HCT116 (cell line): ENCODE measurements around the gene BAIAP2. TPM values are rescaled to one million over a fixed set of nuclear protein-coding genes. Genes with fewer than 3 reads are reported as not detected.

Source experiments
- ATAC-seq: fragments of 200-7000 bp; cut with Tn5 transposase; 2 replicates; pipeline ENCODE4 v1.9.1; 2020; ENCODE audit warnings: mild to moderate bottlenecking, moderate library complexity
- BruUV-seq: library from RNA; stranded (reverse); fragments of 400-500 nt; replicated peaks from 2 replicates; lab custom pipeline; 2021; lab: Mats Ljungman, UMichigan
- CTCF ChIA-PET: fragments of 300-600 bp; sonication (Branson Sonifier 250); formaldehyde crosslinking; loops from one replicate; lab custom pipeline; 2021; ENCODE audit warnings: antibody characterized with exemption; lab: Charles Lee
- POLR2A ChIA-PET: fragments of 300-600, 350-600 bp; sonication (Branson Sonifier 250); formaldehyde crosslinking; loops from one replicate; lab custom pipeline; 2021; ENCODE audit warnings: antibody characterized with exemption; lab: Charles Lee
- RAD21 ChIA-PET, 2 experiments: fragments of 300-600 bp; sonication (Branson Sonifier 250); formaldehyde crosslinking; loops; one replicate each; lab custom pipeline; 2023; ENCODE audit warnings: low total read pairs in 2 of 2; ENCODE audit not compliant: uncharacterized antibody in 2 of 2, unreplicated experiment in 2 of 2, low non-redundant PET in 1 of 2; lab: Charles Lee
- DNase-seq: peaks from one replicate; pipeline ENCODE4 v3.0.0-alpha.2; 2010; ENCODE audit warnings: low read depth, low spot score
- H2AFZ ChIP-seq: fragments of 200-600 bp; shearing (Covaris generic), sonication (generic); 2 replicates; pipeline ENCODE4 v1.6.1; 2017; ENCODE audit warnings: low read depth, mixed run types, mixed read lengths, antibody characterized with exemption, low read length; ENCODE audit not compliant: poor library complexity, severe bottlenecking
- H3K27ac ChIP-seq: 2 replicates; pipeline ENCODE4 v1.5.1; 2012; ENCODE audit warnings: low read depth, low read length
- H3K27me3 ChIP-seq: fragments of 200-600 bp; sonication (generic); 2 replicates; pipeline ENCODE4 v1.6.1; 2016; ENCODE audit warnings: mixed run types, low read length, mixed read lengths; ENCODE audit not compliant: insufficient read depth
- H3K36me3 ChIP-seq, 2 experiments: fragments of 200-500 bp in 1 of 2; fragments of 200-600 bp in 1 of 2; sonication (Bioruptor generic) in 1 of 2; sonication (generic) in 1 of 2; 2 replicates each; pipeline versions ENCODE4 v1.5.1 to v1.6.1; 2014 to 2016; ENCODE audit warnings: low read length in 2 of 2, inconsistent platforms in 1 of 2, mixed read lengths in 1 of 2, mixed run types in 1 of 2; ENCODE audit not compliant: insufficient read depth in 2 of 2, control insufficient read depth in 1 of 2
- H3K4me1 ChIP-seq, 2 experiments: fragments of 200-600 bp in 1 of 2; sonication (generic) in 1 of 2; 2 replicates each; pipeline versions ENCODE4 v1.5.1 to v1.6.1; 2012 to 2017; ENCODE audit warnings: low read length in 2 of 2, inconsistent platforms in 1 of 2, mild to moderate bottlenecking in 1 of 2, mixed read lengths in 1 of 2, mixed run types in 1 of 2, moderate library complexity in 1 of 2; ENCODE audit not compliant: insufficient read depth in 2 of 2, control insufficient read depth in 1 of 2
- H3K4me2 ChIP-seq: fragments of 200-600 bp; sonication (generic); 2 replicates; pipeline ENCODE4 v1.6.1; 2017; ENCODE audit warnings: mixed run types, low read length, mixed read lengths
- H3K4me3 ChIP-seq, 2 experiments: fragments of 200-600 bp in 1 of 2; sonication (generic) in 1 of 2; replicated peaks in 1 of 2; 2 replicates each; pipeline ENCODE4 v1.5.1; 2011 to 2016; ENCODE audit warnings: low read length in 2 of 2, control low read depth in 1 of 2, low read depth in 1 of 2, mild to moderate bottlenecking in 1 of 2, mixed read lengths in 1 of 2, mixed run types in 1 of 2
- H3K79me2 ChIP-seq: fragments of 200-600 bp; sonication (generic); 2 replicates; pipeline ENCODE4 v1.6.1; 2017; ENCODE audit warnings: mild to moderate bottlenecking, mixed run types, low read length, moderate library complexity, mixed read lengths; ENCODE audit not compliant: insufficient read depth
- H3K9ac ChIP-seq: fragments of 200-600 bp; sonication (generic); 2 replicates; pipeline ENCODE4 v1.6.1; 2016; ENCODE audit warnings: low read length, mixed read lengths
- H3K9me2 ChIP-seq: fragments of 200-600 bp; sonication (generic), shearing (Covaris generic); 2 replicates; pipeline ENCODE4 v1.6.1; 2017; ENCODE audit warnings: mixed run types, mild to moderate bottlenecking, moderate library complexity; ENCODE audit not compliant: insufficient read depth
- H3K9me3 ChIP-seq, 2 experiments: fragments of 200-500 bp in 1 of 2; fragments of 200-600 bp in 1 of 2; sonication (Bioruptor generic) in 1 of 2; sonication (generic) in 1 of 2; 2 replicates each; pipeline ENCODE4 v1.6.1; 2014 to 2017; ENCODE audit warnings: low read length in 2 of 2, mixed read lengths in 2 of 2, inconsistent platforms in 1 of 2, low read depth in 1 of 2, mild to moderate bottlenecking in 1 of 2, mixed run types in 1 of 2, moderate library complexity in 1 of 2; ENCODE audit not compliant: control insufficient read depth in 1 of 2, insufficient read depth in 1 of 2
- H4K20me1 ChIP-seq: fragments of 200-600 bp; sonication (generic), shearing (Covaris generic); 2 replicates; pipeline ENCODE4 v1.6.1; 2017; ENCODE audit warnings: mixed run types, mild to moderate bottlenecking, moderate library complexity; ENCODE audit not compliant: insufficient read depth
- CBX3 ChIP-seq: IDR thresholded peaks from 2 replicates; pipeline ENCODE4 v1.6.1; 2012; ENCODE audit warnings: low read depth
- EGR1 ChIP-seq: IDR thresholded peaks from 2 replicates; pipeline ENCODE4 v1.6.1; 2012; ENCODE audit warnings: low read depth
- ELF1 ChIP-seq: IDR thresholded peaks from 2 replicates; pipeline ENCODE4 v1.6.1; 2012; ENCODE audit warnings: low read depth, borderline replicate concordance
- FOSL1 ChIP-seq: IDR thresholded peaks from 2 replicates; pipeline ENCODE4 v1.6.1; 2012; ENCODE audit warnings: low read depth
- JUND ChIP-seq: IDR thresholded peaks from 2 replicates; pipeline ENCODE4 v1.6.1; 2012
- POLR2A ChIP-seq: IDR thresholded peaks from 2 replicates; pipeline ENCODE4 v1.7.0; 2011; ENCODE audit warnings: borderline replicate concordance; ENCODE audit not compliant: insufficient read depth, insufficient read length; ENCODE audit errors: extremely low read depth
- POLR2AphosphoS5 ChIP-seq: IDR thresholded peaks from 2 replicates; pipeline ENCODE4 v1.6.1; 2011; ENCODE audit warnings: mild to moderate bottlenecking, low read depth, low read length, moderate library complexity
- SRF ChIP-seq: IDR thresholded peaks from 2 replicates; pipeline ENCODE4 v1.6.1; 2012; ENCODE audit warnings: low read depth
- intact Hi-C: fragments of 100-400 bp; cut with micrococcal nuclease; formaldehyde crosslinking; loops from 2 replicates; pipeline ENCODE4 v1.10.0; 2022
- total RNA-seq: library from RNA; stranded (reverse); gene quantifications from one replicate; pipeline ENCODE4 v1.2.1, GENCODE V29; 2021; ENCODE audit not compliant: unreplicated experiment
- TF ChIP-seq, protein P1 (sequence below), 3 experiments: fragments of 200-600 bp in 1 of 3; sonication (generic) in 1 of 3; IDR thresholded peaks in 2 of 3; conservative IDR thresholded peaks in 1 of 3; 2 replicates each; pipeline ENCODE4 v1.5.1; 2012 to 2017; ENCODE audit warnings: low read depth in 2 of 3, low read length in 2 of 3, antibody characterized with exemption in 1 of 3, borderline replicate concordance in 1 of 3, control low read depth in 1 of 3, mild to moderate bottlenecking in 1 of 3, mixed read lengths in 1 of 3, mixed run types in 1 of 3, moderate library complexity in 1 of 3; ENCODE audit not compliant: insufficient read depth in 1 of 3
- TF ChIP-seq, protein P2 (sequence below): IDR thresholded peaks from 2 replicates; pipeline ENCODE4 v1.6.1; 2012; ENCODE audit warnings: low read depth

Gene BAIAP2
- total RNA-seq, 1 experiment from 2014 or later: 105 TPM

- ATAC-seq (no peak), DNase-seq (no peak)
- no peak overlapping the region for H3K4me2 ChIP-seq
- no TSS peak for BruUV-seq
- no peaks in the 10 kb centered on the region for H4K20me1 ChIP-seq
- H3K36me3 ChIP-seq: no peaks in the 10 kb centered on the region
- H3K4me1 ChIP-seq: peaks cover 6 to 12% of the 10 kb centered on the region in 2 experiments; a peak in 3 of 4 replicates
- no peaks in the 10 kb centered on the region for H3K9me2 ChIP-seq
- no peak overlapping the region for H2AFZ ChIP-seq
- intact Hi-C loops: loop anchor here (5.0 kb wide), 2 partner anchors 328 to 343 kb away; no protein-coding TSS in a partner anchor
- ChIA-PET CTCF (interaction anchor here (1.5 to 1.8 kb wide), 3 partner anchors 90 to 394 kb away, joined by 4 to 6 read pairs (median 4); no protein-coding TSS in a partner anchor), RAD21 (interaction anchor here in 1 of 2 experiments (0.6 kb wide), 1 partner anchor 31 kb away, joined by 4 read pairs; no protein-coding TSS in a partner anchor), POLR2A (interaction anchor here (0.7 kb wide), 1 partner anchor 91 kb away, joined by 3 read pairs; no protein-coding TSS in a partner anchor)
- H3K4me3 ChIP-seq: no peak overlapping the region
- H3K9ac ChIP-seq: no peak overlapping the region
- TF ChIP-seq EGR1 (no peak), CBX3 (no peak), FOSL1 (no peak), POLR2AphosphoS5 (no peak), SRF (no peak), POLR2A (no peak), ELF1 (no peak), JUND (no peak)
- TF ChIP-seq, protein P1, sequence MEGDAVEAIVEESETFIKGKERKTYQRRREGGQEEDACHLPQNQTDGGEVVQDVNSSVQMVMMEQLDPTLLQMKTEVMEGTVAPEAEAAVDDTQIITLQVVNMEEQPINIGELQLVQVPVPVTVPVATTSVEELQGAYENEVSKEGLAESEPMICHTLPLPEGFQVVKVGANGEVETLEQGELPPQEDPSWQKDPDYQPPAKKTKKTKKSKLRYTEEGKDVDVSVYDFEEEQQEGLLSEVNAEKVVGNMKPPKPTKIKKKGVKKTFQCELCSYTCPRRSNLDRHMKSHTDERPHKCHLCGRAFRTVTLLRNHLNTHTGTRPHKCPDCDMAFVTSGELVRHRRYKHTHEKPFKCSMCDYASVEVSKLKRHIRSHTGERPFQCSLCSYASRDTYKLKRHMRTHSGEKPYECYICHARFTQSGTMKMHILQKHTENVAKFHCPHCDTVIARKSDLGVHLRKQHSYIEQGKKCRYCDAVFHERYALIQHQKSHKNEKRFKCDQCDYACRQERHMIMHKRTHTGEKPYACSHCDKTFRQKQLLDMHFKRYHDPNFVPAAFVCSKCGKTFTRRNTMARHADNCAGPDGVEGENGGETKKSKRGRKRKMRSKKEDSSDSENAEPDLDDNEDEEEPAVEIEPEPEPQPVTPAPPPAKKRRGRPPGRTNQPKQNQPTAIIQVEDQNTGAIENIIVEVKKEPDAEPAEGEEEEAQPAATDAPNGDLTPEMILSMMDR (IDR thresholded peaks at IDR 0.05 in 2 of 3, conservative IDR thresholded peaks at IDR 0.05 in 1 of 3; ENCODE audit: borderline replicate concordance in 1 of 3, insufficient read depth in 1 of 3, low read depth in 2 of 3, low read length in 2 of 3): no peak
- TF ChIP-seq, protein P2, sequence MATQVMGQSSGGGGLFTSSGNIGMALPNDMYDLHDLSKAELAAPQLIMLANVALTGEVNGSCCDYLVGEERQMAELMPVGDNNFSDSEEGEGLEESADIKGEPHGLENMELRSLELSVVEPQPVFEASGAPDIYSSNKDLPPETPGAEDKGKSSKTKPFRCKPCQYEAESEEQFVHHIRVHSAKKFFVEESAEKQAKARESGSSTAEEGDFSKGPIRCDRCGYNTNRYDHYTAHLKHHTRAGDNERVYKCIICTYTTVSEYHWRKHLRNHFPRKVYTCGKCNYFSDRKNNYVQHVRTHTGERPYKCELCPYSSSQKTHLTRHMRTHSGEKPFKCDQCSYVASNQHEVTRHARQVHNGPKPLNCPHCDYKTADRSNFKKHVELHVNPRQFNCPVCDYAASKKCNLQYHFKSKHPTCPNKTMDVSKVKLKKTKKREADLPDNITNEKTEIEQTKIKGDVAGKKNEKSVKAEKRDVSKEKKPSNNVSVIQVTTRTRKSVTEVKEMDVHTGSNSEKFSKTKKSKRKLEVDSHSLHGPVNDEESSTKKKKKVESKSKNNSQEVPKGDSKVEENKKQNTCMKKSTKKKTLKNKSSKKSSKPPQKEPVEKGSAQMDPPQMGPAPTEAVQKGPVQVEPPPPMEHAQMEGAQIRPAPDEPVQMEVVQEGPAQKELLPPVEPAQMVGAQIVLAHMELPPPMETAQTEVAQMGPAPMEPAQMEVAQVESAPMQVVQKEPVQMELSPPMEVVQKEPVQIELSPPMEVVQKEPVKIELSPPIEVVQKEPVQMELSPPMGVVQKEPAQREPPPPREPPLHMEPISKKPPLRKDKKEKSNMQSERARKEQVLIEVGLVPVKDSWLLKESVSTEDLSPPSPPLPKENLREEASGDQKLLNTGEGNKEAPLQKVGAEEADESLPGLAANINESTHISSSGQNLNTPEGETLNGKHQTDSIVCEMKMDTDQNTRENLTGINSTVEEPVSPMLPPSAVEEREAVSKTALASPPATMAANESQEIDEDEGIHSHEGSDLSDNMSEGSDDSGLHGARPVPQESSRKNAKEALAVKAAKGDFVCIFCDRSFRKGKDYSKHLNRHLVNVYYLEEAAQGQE: no peak
- no peaks in the 10 kb centered on the region for H3K9me3 ChIP-seq
- no peaks in the 10 kb centered on the region for H3K27me3 ChIP-seq
- H3K27ac ChIP-seq: peak overlapping the region; percentile 9; the same call in 1 of the 2 replicates
- no peaks in the 10 kb centered on the region for H3K79me2 ChIP-seq
Measured at GRCh38 chr17:81143717-81144422, 108.9 kb downstream of the BAIAP2 start.
